ENCODE results near the gene ADRA2B.

- TF ChIP-seq CTCF (IDR thresholded peaks at IDR 0.05): no peak
- TF ChIP-seq EP300 (IDR thresholded peaks at IDR 0.05): no peak
- TF ChIP-seq POLR2A (IDR thresholded peaks at IDR 0.05): no peak
Observed at GRCh38 chr2:96087130-96087529, 29.2 kb downstream of the ADRA2B start.
